HepG2 (cell line): ENCODE measurements around the gene C4B. TPM values are rescaled to one million over a fixed set of nuclear protein-coding genes. Genes with fewer than 3 reads are reported as not detected.
"Not testable (repeated sequence)": the region's sequence is repeated elsewhere in the genome, so short reads cannot be mapped to it uniquely, and the experiment has no call there.

ENCODE experiments used
- ATAC-seq: fragments of 200-7000 bp; cut with Tn5 transposase; 3 replicates; pipeline ENCODE4 v1.9.1; 2020; ENCODE audit warnings: mild to moderate bottlenecking, moderate library complexity
- BruUV-seq: library from RNA; stranded (reverse); fragments of 400-500 nt; replicated peaks from 2 replicates; lab custom pipeline; 2021; lab: Mats Ljungman, UMichigan
- CTCF ChIA-PET: fragments of 300-600 bp; formaldehyde crosslinking; extraction: SDS; loops from one replicate; lab custom pipeline; 2021; ENCODE audit warnings: low total read pairs, inconsistent platforms, low intra/inter-chr PET ratio; lab: Yijun Ruan, JAX
- POLR2A ChIA-PET: fragments of 350-600 bp; sonication (Branson Sonifier 250); formaldehyde crosslinking; loops from one replicate; lab custom pipeline; 2020; ENCODE audit warnings: antibody characterized with exemption, inconsistent platforms; lab: Yijun Ruan, JAX
- DNase-seq: peaks from one replicate; pipeline ENCODE4 v3.0.0-alpha.2; 2015; ENCODE audit warnings: low spot score
- FAIRE-seq: peaks from 3 replicates; lab custom pipeline; 2011; peaks lifted over from hg19 to GRCh38; lab: Jason Lieb, UNC
- H2AFZ ChIP-seq: one replicate; pipeline ENCODE4 v1.6.1; 2011; ENCODE audit warnings: low read length, inconsistent platforms
- H3K27ac ChIP-seq: fragments of 300-600 bp; 3 replicates; pipeline ENCODE4 v1.8.0; 2011; ENCODE audit warnings: mixed run types, mild to moderate bottlenecking, mixed read lengths, low read length, inconsistent platforms; ENCODE audit not compliant: insufficient read depth; ENCODE audit errors: extremely low read length
- H3K27me3 ChIP-seq, 2 experiments: fragments of 200-600 bp in 1 of 2; 2 replicates in 1 of 2; 3 replicates in 1 of 2; pipeline versions ENCODE4 v1.6.0 to v1.8.0; 2011; ENCODE audit warnings: low read length in 2 of 2, mild to moderate bottlenecking in 2 of 2, moderate library complexity in 2 of 2, inconsistent platforms in 1 of 2; ENCODE audit not compliant: insufficient read depth in 2 of 2, control insufficient read depth in 1 of 2
- H3K36me3 ChIP-seq, 2 experiments: fragments of 200-600 bp in 1 of 2; replicated peaks in 1 of 2; 2 replicates in 1 of 2; 3 replicates in 1 of 2; pipeline versions ENCODE4 v1.5.1 to v1.8.0; 2011; ENCODE audit warnings: low read length in 2 of 2, inconsistent platforms in 1 of 2; ENCODE audit not compliant: insufficient read depth in 2 of 2, control insufficient read depth in 1 of 2
- H3K4me1 ChIP-seq: 2 replicates; pipeline ENCODE4 v1.5.1; 2012; ENCODE audit warnings: low read length, inconsistent platforms; ENCODE audit not compliant: insufficient read depth
- H3K4me2 ChIP-seq: 2 replicates; pipeline ENCODE4 v1.6.0; 2011; ENCODE audit warnings: low read depth, low read length, inconsistent platforms
- H3K4me3 ChIP-seq, 3 experiments: fragments of 200-600 bp in 1 of 3; sonication (generic), shearing (Covaris generic) in 1 of 3; replicated peaks in 1 of 3; 2 replicates each; pipeline ENCODE4 v1.5.1; 2011 to 2016; ENCODE audit warnings: low read length in 3 of 3, inconsistent platforms in 2 of 3, low read depth in 2 of 3, mild to moderate bottlenecking in 2 of 3, control low read depth in 1 of 3, mixed read lengths in 1 of 3; ENCODE audit not compliant: insufficient read depth in 1 of 3
- H3K79me2 ChIP-seq: one replicate; pipeline ENCODE4 v1.6.1; 2011; ENCODE audit warnings: low read length, inconsistent platforms; ENCODE audit not compliant: insufficient read depth
- H3K9ac ChIP-seq: 2 replicates; pipeline ENCODE4 v1.6.0; 2011; ENCODE audit warnings: mild to moderate bottlenecking, low read depth, low read length, inconsistent platforms; ENCODE audit not compliant: insufficient read depth
- H3K9me3 ChIP-seq: 2 replicates; pipeline ENCODE4 v1.5.1; 2012; ENCODE audit warnings: mild to moderate bottlenecking, low read length
- H4K20me1 ChIP-seq: 2 replicates; pipeline ENCODE4 v1.6.0; 2011; ENCODE audit warnings: inconsistent platforms, mild to moderate bottlenecking, low read length, moderate library complexity; ENCODE audit not compliant: insufficient read depth
- WGBS: methylation state at CpG from one replicate; pipeline ENCODE4 v1.1.6; 2017; ENCODE audit warnings: low lambda C conversion rate; 5-methylcytosine and 5-hydroxymethylcytosine counted together
- in situ Hi-C: cut with HindIII; loops from 2 replicates; pipeline ENCODE4 v1.10.0; 2017; ENCODE audit warnings: low pct_unique_long_range_greater_than_20kb; ENCODE audit not compliant: extremely low pct_ligation_motif_present
- intact Hi-C: fragments of 100-400 bp; cut with micrococcal nuclease; formaldehyde crosslinking; loops from one replicate; pipeline ENCODE4 v1.10.0; 2022; ENCODE audit not compliant: unreplicated experiment
- polyA plus RNA-seq, 8 experiments: library from polyadenylated mRNA; depleted of rRNA in 3 of 8; stranded (reverse) in 7 of 8; unstranded in 1 of 8; fragments of >200 nt; fragmentation: Illumina TruSeq in 4 of 8; extraction: Trizol in 4 of 8; gene quantifications; 2 replicates each; pipeline versions ENCODE4 v1.2.1 to v1.2.3, GENCODE V29; 2011 to 2016; ENCODE audit warnings: low read depth in 4 of 8, missing spikeins in 1 of 8, mixed read lengths in 1 of 8; ENCODE audit not compliant: insufficient read depth in 1 of 8
- total RNA-seq, 5 experiments: library from RNA; depleted of rRNA; stranded (reverse); fragments of >200 nt; fragmentation: Illumina TruSeq; extraction: Trizol; gene quantifications; 2 replicates each; pipeline ENCODE4 v1.2.3, GENCODE V29; 2016; ENCODE audit warnings: low read depth in 1 of 5

The C4B gene
- total and polyA plus RNA-seq, 2 of the 13 experiments (the other 11 are each of a cell fraction or from before 2014, with no cell fraction given) = 167 to 538 TPM

GRCh38 chr6:32022100-32022499 lies 7.5 kb downstream of the C4B start:
- H3K4me1 ChIP-seq, CTCF ChIA-PET, H3K36me3 ChIP-seq, H4K20me1 ChIP-seq, H3K4me3 ChIP-seq, ATAC-seq, H3K9ac ChIP-seq, POLR2A ChIA-PET, FAIRE-seq, DNase-seq, in situ Hi-C loops, intact Hi-C loops, H3K9me3 ChIP-seq, H3K27ac ChIP-seq, BruUV-seq, H3K4me2 ChIP-seq, H3K27me3 ChIP-seq, H3K79me2 ChIP-seq, H2AFZ ChIP-seq: not testable (repeated sequence)
- WGBS = no CpG with 5 or more reads among the region's 10 CpGs

- CTCF ChIA-PET, in situ Hi-C loops, DNase-seq, H3K27me3 ChIP-seq, H3K9ac ChIP-seq, BruUV-seq, H4K20me1 ChIP-seq, FAIRE-seq, H3K79me2 ChIP-seq, H3K4me2 ChIP-seq, H3K36me3 ChIP-seq, POLR2A ChIA-PET, H2AFZ ChIP-seq, H3K9me3 ChIP-seq, ATAC-seq, H3K4me3 ChIP-seq, H3K4me1 ChIP-seq, H3K27ac ChIP-seq, intact Hi-C loops: not testable (repeated sequence)
- WGBS = 100% methylated on average over 4 of the region's 10 CpGs
Measured at GRCh38 chr6:32028631-32029030, 14.0 kb downstream of the C4B start.

- CTCF ChIA-PET, H3K27me3 ChIP-seq, in situ Hi-C loops, H2AFZ ChIP-seq, H3K9ac ChIP-seq, FAIRE-seq, H3K4me3 ChIP-seq, POLR2A ChIA-PET, intact Hi-C loops, H3K4me2 ChIP-seq, H3K36me3 ChIP-seq, H4K20me1 ChIP-seq, DNase-seq, H3K4me1 ChIP-seq, H3K9me3 ChIP-seq, H3K27ac ChIP-seq, H3K79me2 ChIP-seq, ATAC-seq: not testable (repeated sequence)
- 88% methylated on average over 8 of the region's 14 CpGs for WGBS
- BruUV-seq = TSS peak; percentile 23
Measured at GRCh38 chr6:32029553-32029952, 15.0 kb downstream of the C4B start.

- H3K79me2 ChIP-seq, DNase-seq, H3K4me3 ChIP-seq, intact Hi-C loops, H3K9me3 ChIP-seq, H4K20me1 ChIP-seq, CTCF ChIA-PET, H2AFZ ChIP-seq, H3K27me3 ChIP-seq, H3K9ac ChIP-seq, POLR2A ChIA-PET, H3K36me3 ChIP-seq, H3K27ac ChIP-seq, H3K4me2 ChIP-seq, in situ Hi-C loops: not testable (repeated sequence)
- BruUV-seq = TSS peak; percentile 70
- peak; percentile 77 for ATAC-seq
- peak; percentile 100 for FAIRE-seq
- WGBS = no CpG with 5 or more reads among the region's 16 CpGs
- peaks cover 35% of the 10 kb centered on the region for H3K4me1 ChIP-seq
Measured at GRCh38 chr6:32035283-32036013, 20.9 kb downstream of the C4B start.
